NCI-H2107 treated with DMSO at 0.1 percent for 48 hours (cell line): ENCODE results near the gene TRAPPC8.
"Not testable (repeated sequence)": the region's sequence is repeated elsewhere in the genome, so short reads cannot be mapped to it uniquely, and the experiment has no call there.

Experiments used
- DNase-seq: peaks from one replicate; lab custom pipeline; 2025; ENCODE audit not compliant: unreplicated experiment; lab: John Stamatoyannopoulos, UW

Gene TRAPPC8

DNA sequence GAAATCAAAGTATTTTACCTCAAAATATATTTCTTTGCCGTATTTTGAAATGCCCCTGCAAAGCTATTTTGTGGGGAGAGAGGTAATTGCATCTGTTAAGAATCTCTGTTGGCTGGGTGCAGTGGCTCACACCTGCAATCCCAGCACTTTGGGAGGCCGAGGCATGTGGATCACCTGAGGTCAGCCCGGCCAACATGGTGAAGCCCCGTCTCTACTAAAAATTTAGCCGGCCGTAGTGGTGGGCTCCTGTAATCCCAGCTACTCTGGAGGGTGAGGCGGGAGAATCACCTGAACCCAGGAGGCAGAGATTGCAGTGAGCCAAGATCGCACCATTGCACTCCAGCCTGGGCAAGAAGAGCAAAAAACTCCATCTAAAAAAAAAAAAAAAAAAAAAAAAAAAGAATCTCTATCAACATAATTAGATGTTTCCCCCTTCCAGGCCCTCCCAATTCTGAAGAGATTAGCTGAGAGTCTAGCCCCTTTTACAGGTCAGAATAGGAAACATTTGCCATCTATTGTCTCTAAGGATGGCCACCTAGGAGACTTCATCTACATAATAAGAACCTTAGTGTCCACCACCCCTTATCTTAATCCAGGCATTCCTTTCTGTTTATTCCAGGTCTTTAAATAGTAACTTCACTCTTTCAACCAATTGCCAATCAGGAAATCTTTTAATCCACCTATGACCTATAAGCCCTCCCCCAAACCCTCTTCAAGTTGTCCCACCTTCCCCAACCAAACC, 3.5 kb upstream of the TRAPPC8 start:
- DNase-seq, result no peak

DNA sequence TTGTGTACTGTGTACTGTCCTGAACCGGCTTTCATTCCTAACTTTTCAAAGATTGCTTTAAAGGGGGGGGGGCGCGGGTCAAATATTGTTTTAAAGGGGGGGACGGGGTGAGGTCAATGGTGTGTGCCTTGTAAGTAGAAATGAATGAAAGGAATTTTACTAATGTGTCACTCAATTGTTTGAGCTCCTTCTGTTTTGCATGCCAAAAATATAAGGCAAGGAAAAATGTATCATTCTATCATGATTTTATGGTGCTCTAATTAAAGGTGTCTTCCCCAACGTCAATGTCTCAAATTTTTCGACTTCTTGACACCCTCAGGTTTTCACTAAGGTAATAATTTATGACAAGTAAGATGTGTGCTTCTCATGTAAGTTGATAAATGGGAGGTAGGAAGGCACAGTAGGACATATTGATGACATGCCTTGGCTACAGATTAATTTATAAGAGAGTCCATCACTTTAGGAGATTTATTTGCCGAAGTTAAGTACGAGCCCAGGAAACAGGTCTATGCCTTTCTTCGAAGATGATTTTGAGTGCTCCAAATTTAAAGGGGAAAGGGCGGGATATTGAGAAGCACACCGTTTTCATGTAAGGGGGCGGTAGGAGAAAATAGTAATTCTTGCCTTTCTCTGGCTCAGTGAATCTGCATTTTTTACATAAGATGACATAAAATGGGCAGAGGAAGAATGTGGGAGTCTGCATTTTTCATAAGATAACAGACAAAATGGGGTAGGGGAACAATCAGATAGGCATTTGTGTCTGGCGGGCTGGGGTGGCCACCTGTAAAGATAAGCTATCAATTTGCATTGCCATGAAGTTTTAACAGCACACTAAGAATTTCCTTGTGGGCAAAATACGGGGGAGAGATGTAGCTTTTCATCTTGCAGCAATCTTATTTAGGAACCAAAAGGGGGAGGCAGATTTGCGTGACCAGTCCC, 1.2 kb upstream of the TRAPPC8 start:
- no peak for DNase-seq

DNA sequence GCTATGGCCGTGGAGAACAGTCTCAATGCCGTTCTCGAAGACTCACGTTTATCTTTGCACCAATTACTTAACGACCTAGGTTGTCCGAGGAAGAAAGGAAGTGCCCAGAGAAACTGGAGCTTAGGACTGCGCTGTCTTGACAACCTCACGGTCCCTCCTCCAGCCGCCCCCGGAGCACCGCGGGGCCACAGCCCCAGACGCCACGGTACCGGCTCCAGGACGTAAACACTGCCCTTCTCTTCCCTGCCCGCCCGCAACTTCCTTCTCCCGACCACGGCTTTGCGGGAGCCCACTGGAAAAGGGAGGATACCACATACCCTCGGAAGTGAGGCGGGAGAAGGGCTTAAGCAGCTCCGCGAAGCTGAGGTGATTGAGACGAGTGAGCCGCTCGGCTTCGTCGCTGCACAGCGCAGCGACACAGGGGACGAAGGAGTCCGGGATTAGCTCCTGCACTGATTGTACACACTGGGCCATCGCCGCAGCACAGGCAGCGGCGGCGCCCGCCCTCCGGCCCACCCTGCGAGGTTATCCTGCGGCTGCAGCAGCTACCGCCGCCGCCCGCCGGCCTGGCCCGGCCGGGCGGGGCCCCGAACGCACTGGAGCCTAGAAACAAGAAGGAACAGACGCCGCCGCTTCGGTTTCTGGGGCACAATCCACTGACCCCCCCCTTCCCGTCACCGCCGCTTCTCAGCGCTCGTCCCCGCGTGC, 483 bp downstream of the TRAPPC8 start:
- no peak for DNase-seq

DNA sequence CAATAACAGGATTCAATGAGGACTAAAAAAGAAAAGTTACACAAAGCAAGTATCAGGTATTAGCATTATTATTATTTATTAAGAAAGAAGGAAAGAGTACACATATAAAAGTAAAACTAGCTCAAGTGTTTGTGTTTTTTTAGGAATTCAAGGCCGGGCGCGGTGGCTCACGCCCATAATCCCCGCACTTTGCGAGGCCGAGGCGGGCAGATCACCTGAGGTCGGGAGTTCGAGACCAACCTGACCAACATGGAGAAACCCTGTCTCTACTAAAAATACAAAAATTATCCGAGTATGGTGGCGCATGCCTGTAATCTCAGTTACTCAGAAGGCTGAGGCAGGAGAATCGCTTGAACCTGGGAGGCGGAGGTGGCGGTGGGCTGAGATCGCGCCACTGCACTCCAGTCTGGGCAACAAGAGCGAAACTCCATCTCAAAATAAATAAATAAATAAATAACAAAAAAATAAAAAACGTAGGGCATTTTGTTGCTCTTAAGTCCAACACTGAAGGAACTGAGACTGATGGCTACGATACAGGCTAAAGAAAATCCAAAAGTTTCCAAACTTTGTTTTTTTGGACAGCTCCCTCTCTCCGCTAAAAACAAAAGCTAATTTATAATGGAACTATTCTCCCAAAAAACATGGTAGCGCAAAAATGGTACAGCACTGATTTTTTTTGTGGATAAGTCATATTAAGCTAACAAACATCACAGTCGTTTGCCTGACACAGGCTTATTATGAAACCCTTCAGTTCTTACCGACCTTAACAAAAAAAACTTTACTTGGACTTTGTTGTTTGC, 1.7 kb downstream of the TRAPPC8 start:
- DNase-seq, result no peak

DNA sequence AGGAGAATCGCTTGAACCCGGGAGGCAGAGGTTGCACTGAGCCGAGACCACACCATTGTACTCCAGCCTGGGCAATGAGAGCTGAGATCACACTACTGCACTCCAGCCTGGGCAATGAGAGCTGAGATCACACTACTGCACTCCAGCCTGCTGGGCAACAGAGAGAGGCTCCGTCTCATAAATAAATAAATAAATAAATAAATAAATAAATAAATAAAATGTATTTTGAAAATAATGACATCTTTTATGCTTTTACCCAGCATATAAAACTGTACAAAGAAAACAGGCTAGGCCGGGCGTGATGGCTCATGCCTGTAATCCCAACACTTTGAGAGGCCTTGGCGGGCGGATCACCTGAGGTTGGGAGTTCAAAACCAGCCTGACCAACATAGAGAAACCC, 8.2 kb downstream of the TRAPPC8 start:
- not testable (repeated sequence) for DNase-seq

DNA sequence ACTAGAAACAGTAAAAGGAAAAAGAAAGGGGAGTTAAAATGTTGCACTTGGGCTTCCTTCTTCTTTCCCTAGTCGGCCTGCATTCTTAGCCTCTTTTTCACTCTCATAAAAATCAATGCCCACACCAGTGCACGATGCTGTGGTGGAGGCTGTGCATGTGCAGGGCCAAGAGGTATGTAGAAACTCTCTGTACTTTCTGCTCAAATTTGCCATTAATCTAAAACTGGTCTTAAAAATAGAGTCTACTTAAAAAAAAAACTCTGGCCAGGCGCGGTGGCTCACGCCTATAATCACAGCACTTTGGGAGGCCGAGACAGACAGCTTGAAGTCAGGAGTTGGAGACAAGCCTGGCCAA, 11.1 kb downstream of the TRAPPC8 start:
- DNase-seq, result no peak

DNA sequence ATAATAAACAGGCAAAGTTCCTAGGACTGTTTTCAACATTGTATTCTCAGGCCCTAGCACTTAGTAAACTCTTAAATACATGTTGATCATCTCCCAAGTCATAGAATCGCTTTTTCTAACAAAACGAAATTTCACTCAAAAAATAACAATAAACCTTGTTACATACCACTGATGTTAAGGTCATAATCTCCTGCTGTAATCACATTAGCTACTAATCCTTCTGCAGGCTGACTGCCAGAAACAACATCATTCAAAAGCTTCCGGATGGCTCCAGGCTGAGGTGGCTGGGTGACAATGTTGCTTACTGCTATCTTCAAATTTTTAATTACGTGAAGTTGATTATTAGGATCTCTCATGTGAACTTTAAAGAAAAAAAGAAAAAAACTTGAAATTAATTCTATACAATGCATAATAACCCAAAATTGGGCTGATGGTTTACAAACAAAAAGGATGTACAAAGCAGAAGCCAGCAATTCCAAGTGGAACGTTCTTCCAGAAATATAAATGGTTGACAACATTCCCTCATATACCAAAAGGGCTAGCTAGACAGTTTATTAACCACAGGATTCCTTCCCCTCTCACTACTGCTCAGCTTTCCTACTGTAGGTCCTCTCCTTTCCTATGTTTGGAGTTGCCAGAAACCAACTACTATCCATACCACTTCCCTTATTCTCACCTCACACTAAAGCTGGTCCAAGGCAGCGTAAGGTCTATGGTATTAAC, 11.6 kb downstream of the TRAPPC8 start:
- no peak for DNase-seq

DNA sequence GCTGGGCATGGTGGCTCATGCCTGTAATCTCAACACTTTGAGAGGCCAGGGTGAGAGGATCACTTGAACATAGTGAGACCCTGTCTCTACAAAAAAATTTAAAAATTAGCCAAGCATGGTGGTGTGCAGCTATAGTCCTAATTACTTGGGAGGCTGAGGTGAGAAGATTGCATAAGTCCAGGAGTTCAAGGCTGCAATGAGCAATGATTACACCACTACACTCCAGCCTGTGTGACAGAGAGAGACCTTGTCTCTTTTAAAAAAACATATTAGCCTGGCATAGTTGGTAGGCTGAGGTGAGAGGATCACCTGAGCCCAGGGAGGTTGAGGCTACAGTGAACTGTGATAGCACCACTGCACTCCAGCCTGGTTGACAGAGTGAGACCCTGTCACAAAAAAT, 13.7 kb downstream of the TRAPPC8 start:
- no peak for DNase-seq

DNA sequence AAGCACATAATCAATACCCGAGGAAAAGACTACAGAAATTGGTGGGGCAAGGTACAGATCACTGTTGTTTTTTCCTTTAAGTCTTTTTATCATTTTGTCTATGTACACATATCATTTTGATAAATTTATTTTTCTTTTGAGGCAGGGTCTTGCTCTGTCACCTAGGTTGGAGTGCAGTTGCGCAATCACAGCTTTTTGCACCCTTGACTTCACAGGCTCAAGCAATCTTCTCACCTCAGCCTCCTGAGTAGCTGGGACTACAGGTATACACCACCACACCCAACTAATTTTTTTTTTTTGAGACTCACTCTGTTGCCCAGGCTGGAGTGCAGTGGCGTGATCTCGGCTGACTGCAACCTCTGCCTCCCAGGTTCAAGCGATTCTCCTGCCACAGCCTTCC, 15.9 kb downstream of the TRAPPC8 start:
- DNase-seq, result not testable (repeated sequence)

DNA sequence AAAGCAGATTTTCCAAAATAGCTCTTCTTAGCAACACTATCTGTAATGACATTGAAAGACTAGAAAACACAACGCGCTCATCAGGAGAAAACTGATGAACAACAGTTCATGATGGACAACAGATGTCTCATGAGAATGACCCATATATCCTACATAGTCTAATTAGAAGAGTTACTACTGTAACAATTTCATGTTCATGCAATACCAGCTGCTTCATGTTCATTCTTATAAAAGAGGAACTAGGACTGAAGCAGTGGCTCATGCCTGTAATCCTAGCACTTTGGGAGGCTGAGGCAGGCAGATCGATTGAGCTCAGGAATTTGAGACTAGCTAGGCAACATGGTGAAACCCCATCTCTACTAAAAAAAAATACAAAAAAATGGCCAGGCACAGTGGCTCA, 22.7 kb downstream of the TRAPPC8 start:
- DNase-seq, result no peak

DNA sequence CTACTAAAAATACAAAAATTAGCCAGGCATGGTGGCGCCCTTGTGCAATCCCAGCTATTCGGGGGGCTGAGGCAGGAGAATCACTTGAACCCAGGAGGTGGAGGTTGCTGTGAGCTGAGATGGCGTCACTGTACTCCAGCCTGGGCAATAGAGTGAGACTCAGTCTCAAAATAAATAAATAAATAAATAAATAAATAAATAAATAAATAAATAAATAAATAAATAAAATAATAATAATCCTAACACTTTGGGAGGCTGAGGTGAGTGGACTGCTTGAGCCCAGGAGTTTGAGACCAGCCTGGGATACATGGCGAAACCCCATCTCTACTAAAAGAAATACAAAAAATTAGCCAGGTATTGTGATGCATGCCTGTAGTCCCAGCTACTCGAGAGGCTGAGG, 23.6 kb downstream of the TRAPPC8 start:
- DNase-seq, result not testable (repeated sequence)

DNA sequence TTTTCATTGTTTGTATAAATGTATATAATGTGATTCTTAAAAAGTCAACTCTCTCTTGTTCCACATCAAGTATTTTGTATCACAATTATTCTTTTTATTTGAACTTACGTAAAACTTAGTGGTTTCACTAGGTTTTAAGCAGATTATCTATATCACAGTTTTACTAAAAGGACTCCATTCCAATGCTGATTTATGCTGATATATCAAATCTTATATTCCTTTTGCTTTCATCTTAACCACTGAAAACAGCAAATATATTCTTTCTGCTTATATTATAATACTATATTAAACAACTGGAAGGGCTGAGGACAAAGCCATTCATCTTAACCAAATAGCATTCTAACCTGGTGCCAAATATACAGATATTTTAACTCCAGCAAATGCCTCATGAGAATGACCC, 24.2 kb downstream of the TRAPPC8 start:
- no peak for DNase-seq

DNA sequence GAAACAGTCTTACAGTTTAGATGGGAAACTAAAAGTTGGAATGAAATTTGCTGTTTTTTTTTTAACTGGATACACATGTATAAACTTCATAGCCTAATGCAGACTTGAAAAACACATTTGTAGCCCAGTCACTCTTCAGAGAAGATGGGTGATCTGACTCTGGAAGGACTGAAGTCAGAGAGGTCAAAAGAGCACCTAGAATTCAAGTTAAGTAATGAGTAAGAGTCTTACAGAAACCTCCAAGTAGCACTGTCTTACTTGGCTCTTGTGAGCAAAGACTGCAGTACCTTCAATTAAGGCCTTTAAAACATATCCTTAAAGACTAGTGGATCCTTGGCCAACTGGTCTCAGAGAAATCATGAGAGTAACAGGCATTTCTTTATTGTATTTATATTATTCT, 41.9 kb downstream of the TRAPPC8 start:
- no peak for DNase-seq

DNA sequence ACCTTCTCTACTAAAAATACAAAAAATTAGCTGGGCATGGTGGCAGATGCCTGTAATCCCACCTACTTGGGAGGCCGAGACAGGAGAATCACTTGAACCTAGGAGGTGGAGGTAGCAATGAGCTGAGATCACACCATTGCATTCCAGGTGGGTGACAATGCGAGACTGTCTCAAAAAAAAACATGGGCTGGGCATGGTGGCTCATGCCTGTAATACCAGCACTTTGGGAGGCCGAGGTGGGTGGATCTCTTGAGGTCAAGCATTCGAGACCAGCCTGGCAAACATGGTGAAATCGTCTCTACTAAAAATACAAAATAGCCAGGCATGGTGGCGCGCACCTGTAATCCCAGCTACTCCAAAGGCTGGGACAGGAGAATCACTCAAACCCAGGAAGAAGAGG, 43.2 kb downstream of the TRAPPC8 start:
- not testable (repeated sequence) for DNase-seq

DNA sequence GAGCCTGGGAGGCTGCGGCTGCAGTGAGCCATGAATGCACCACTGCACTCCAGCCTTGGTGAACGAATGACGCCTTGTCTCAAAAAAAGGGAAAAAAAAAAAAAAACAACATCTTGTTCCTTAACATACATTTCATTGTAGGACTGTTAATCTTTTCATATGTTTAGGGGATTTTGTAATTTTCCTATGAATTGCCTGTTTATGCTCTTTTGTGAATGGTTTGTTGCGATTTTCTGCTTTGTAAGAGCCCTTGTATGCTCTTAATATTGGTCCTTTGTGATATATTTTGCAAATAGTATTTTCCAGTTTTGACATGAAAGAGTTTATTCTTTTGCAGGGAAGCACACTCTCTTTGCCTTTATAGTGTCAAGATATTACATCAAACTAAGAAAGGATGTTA, 50.0 kb downstream of the TRAPPC8 start:
- DNase-seq, result no peak

DNA sequence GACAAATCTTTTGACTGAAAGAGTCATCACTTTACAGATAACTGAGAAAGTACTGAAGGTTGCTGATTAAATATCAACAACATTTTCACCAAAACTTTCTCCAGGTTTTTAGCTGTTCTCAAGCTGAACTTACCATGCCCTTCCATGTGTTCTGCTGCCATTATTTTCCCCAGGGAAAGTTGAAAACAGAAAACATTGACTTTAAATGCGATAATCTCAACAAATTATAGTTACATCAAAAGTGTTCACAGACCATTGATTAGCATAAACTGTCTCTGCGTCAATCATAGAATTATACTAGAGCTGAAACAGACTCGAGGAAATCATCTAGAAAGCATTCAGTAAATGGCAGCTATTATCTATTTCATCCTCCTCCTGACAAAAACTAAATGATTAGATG, 51.4 kb downstream of the TRAPPC8 start:
- no peak for DNase-seq

DNA sequence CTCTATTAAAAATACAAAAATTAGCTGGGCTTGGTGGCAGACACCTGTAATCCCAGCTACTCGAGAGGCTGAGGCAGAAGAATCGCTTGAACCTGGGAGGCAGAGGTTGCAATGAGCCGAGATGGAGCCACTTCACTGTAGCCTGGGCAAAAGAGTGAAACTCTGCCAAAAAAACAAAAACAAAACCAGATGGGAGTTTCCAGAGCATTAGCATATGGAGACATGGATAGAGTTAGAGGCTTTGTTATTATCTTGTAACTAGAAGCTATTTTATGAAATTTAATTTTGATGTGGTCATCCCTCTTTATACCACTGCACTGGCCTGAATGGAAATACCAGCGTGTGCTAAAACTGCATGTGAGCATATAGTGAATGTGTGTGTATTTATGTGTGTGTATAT, 58.9 kb downstream of the TRAPPC8 start:
- DNase-seq, result no peak

DNA sequence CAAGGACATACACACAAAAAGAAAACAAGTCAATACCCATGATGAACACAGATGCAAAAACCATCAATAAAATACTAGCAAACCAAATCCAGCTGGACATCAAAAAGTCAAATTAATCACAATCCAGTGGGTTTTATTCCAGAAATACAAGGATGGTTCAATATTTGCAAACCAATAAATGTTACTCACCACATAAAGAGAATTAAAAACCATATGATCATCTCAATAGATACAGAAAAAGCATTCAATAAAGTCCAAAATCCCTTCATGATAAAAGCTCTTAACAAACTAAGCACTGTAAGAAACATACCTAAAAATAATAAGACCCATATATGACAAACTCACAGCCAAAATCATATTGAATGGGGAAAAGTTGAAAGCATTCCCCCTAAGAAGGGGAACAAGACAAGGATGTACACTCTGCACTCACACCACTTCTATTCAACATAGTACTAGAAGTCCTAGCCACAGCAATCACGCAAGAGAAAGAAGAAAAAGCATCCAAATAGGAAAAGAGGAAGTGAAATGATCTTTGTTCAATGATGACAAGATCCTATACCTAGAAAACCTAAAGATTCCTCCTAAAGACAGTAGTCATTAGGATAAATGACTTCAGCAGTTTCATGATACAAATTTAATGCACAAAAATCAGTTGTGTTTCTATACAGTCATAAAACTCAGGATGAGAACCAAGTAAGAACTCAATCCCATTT, 62.6 kb downstream of the TRAPPC8 start:
- no peak for DNase-seq

DNA sequence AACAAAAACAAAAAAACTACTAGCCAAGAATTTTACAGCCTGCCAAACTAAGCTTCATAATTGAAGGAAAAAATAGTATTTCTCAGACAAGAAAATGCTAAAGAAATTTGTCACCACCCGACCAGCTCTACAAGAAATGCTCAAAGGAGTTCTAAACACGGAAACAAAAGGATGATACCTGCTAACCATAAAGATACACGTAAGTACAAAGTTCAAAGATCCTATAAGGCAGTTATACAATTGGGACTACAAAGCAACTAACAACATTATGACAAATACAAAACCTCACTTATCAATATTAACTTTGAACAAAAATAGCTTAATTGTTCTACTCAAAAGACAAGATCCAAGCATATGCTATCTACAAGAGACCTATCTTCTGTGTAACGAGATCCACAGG, 64.6 kb downstream of the TRAPPC8 start:
- DNase-seq, result no peak

DNA sequence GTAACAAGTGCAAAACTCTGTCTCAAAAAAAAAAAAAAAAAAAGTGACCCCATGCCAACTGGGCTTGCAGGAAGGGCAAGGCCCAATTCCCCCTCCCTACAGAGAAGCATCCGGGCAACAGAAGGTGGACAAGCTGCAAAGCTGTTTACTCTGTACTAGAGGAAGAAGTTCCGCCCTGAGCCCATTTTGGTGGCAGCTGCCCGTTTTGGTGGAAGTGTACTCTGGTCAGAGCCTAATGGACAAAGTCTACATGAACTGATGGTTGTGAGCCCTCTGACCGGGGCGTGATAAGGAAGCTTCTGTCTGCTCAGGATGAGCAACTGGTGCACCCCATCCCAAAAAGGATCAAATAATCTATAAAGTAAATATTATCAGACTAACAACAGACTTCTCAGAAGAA, 65.0 kb downstream of the TRAPPC8 start:
- no peak for DNase-seq
